ENCODE data around the gene ATP1B2.

Gene ATP1B2

DNA sequence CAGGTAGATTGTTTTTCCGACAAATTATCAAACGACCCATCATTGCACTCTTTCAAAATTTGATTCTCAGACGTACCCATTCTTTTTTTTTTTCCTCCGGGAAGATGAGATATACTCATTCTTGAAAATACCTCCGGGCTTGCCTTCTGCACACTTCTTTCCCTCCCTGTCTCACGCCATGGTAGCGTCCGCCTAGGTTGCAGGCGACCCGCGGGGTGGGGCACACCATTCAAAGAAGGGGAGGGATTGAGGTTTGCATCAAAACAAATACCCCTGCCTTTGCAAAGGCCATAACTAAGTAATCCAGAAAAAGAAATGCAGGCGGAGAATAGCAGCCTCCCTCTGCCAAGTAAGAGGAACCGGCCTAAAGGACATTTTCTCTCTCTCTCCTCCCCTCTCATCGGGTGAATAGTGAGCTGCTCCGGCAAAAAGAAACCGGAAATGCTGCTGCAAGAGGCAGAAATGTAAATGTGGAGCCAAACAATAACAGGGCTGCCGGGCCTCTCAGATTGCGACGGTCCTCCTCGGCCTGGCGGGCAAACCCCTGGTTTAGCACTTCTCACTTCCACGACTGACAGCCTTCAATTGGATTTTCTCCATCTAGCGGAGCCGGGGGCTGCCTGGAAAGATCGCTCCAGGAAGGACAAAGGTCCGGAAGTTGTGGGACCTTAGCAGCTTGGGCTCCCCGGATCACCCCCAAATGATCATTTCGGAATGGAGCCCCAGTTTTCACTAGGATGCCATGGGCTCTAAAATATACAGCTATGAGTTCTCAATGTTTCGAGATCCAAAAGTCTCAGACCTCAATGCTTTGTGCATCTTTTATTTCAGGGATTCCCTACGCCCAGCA, 35.7 kb downstream of the ATP1B2 start:
- H3K36me3 Mint-ChIP-seq = peaks cover 9% of the 10 kb centered on the region
- peaks cover 41% of the 10 kb centered on the region for H3K4me1 Mint-ChIP-seq (ENCODE audit: low read depth)
- no peaks in the 10 kb centered on the region for H3K9me3 Mint-ChIP-seq (ENCODE audit: low read depth)

DNA sequence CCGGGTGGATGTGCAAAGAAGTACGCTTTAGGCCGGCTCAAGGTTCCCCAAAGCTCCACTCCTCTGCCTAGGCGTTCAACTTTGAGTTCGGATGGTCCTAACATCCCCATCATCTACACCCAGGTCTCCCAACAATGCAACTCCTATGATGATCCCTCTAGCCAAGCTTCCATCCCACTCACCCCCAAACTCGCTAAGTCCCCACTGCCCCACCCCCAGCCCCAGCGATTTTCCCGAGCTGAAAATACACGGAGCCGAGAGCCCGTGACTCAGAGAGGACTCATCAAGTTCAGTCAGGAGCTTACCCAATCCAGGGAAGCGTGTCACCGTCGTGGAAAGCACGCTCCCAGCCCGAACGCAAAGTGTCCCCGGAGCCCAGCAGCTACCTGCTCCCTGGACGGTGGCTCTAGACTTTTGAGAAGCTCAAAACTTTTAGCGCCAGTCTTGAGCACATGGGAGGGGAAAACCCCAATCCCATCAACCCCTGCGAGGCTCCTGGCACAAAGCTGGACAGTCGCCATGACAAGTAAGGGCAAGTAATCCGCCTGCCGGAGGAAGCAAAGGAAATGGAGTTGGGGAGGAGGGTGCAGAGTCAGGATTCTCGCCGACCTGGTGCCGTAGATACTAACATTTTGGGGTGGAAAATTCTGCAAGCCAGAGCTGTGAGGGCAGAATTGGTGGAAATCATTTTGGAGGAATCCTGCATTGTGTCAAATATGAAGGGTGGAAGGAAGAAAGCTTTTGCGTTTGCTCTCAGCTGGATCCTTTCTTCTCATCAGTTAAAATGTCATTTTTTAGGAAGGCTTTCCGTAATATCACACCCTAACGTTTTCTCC, 36.6 kb downstream of the ATP1B2 start, which contains the start of gene TP53:
Gene TP53 (minus strand): TSS at position 419 of the 836 bp plus-strand sequence. CDS start 10,896 bp downstream, outside the sequence.
- peaks cover 9% of the 10 kb centered on the region for H3K36me3 Mint-ChIP-seq
- H3K27ac Mint-ChIP-seq = peak within 1 kb of the TSS; percentile 99
- no peaks in the 10 kb centered on the region for H3K27me3 Mint-ChIP-seq
- peak within 1 kb of the TSS; percentile 98 for H3K4me3 Mint-ChIP-seq
- H3K4me1 Mint-ChIP-seq (ENCODE audit: low read depth) = peaks cover 39% of the 10 kb centered on the region
- no peaks in the 10 kb centered on the region for H3K9me3 Mint-ChIP-seq (ENCODE audit: low read depth)

More for the DNA sequence above, 35.7 kb downstream of the ATP1B2 start:
- Mint-ChIP-seq H3K27me3 (no peaks in the 10 kb centered on the region), H3K4me3 (peak overlapping the region; percentile 98), H3K27ac (peak overlapping the region; percentile 99)

DNA sequence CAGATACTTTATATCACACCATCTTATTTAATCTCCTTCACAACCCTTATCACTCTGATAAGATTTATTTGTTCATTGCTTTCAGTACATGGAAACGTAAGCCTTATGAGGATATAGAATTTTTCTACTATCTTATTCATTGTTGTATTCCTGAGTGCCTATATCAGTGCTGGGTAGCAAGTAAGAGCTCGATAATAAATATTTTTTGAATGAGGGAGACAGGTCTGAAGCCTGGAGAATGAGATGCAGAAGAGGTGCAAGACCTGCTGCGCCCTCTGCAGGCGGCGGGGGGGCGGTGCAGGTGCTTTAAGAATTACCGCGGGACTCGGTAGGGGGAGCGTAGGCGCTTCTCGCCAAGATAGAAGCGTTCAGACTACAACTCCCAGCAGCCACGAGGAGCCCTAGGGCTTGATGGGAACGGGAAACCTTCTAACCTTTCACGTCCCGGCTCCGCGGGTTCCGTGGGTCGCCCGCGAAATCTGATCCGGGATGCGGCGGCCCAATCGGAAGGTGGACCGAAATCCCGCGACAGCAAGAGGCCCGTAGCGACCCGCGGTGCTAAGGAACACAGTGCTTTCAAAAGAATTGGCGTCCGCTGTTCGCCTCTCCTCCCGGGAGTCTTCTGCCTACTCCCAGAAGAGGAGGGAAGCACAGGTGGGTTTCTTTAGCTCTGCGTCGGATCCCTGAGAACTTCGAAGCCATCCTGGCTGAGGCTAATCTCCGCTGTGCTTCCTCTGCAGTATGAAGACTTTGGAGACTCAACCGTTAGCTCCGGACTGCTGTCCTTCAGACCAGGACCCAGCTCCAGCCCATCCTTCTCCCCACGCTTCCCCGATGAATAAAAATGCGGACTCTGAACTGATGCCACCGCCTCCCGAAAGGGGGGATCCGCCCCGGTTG, 37.4 kb downstream of the ATP1B2 start, which contains the start of gene WRAP53:
Gene WRAP53 (plus strand): TSS at position 570 of the 900 bp plus-strand sequence. CDS start 172 bp downstream, at position 742.
- Mint-ChIP-seq H3K9me3 (ENCODE audit: low read depth) (no peaks in the 10 kb centered on the region), H3K27me3 (no peaks in the 10 kb centered on the region), H3K36me3 (peaks cover 9% of the 10 kb centered on the region), H3K4me3 (peak within 1 kb of the TSS; percentile 98), H3K27ac (peak within 1 kb of the TSS; percentile 99), H3K4me1 (ENCODE audit: low read depth) (peaks cover 36% of the 10 kb centered on the region)

DNA sequence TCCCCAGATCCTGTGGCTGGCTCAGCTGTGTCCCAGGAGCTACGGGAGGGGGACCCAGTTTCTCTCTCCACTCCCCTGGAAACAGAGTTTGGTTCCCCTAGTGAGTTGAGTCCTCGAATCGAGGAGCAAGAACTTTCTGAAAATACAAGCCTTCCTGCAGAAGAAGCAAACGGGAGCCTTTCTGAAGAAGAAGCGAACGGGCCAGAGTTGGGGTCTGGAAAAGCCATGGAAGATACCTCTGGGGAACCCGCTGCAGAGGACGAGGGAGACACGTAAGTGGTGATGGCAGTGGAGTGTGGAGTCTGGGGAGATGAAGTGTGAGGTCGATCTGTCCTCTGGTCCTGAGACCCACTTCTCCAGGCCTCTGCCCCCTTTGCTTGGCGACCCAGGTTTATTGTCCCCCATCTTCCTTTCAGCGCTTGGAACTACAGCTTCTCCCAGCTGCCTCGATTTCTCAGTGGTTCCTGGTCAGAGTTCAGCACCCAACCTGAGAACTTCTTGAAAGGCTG, 38.1 kb downstream of the ATP1B2 start:
- H3K4me3 Mint-ChIP-seq = peak overlapping the region; percentile 98
- peak overlapping the region; percentile 99 for H3K27ac Mint-ChIP-seq
- peaks cover 11% of the 10 kb centered on the region for H3K36me3 Mint-ChIP-seq
- no peaks in the 10 kb centered on the region for H3K9me3 Mint-ChIP-seq (ENCODE audit: low read depth)
- peaks cover 34% of the 10 kb centered on the region for H3K4me1 Mint-ChIP-seq (ENCODE audit: low read depth)
- no peaks in the 10 kb centered on the region for H3K27me3 Mint-ChIP-seq

DNA sequence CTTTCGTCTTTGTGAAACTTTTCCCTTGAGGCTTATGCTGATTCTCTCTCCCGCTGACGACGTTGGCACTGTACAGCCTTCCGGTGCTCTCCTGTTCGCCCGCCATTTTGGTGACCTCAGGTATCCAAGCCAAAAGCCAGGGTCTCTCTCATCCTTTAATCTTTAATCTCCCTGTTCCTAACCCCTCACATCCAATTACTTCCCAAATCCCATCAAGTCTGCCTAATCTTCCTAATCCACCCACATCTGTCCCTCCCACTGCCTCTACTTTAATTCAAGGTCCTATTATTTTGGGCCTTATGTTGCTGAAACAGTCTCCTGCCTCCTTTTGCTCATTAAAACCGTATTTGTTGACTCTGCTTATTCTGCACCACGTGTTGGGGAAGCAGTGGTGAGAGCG, 44.9 kb downstream of the ATP1B2 start:
- no peaks in the 10 kb centered on the region for H3K9me3 Mint-ChIP-seq (ENCODE audit: low read depth)
- H3K27me3 Mint-ChIP-seq = no peaks in the 10 kb centered on the region
- no peak overlapping the region for H3K27ac Mint-ChIP-seq
- H3K36me3 Mint-ChIP-seq = peaks cover 23% of the 10 kb centered on the region
- H3K4me1 Mint-ChIP-seq (ENCODE audit: low read depth) = no peaks in the 10 kb centered on the region
- no peak overlapping the region for H3K4me3 Mint-ChIP-seq

DNA sequence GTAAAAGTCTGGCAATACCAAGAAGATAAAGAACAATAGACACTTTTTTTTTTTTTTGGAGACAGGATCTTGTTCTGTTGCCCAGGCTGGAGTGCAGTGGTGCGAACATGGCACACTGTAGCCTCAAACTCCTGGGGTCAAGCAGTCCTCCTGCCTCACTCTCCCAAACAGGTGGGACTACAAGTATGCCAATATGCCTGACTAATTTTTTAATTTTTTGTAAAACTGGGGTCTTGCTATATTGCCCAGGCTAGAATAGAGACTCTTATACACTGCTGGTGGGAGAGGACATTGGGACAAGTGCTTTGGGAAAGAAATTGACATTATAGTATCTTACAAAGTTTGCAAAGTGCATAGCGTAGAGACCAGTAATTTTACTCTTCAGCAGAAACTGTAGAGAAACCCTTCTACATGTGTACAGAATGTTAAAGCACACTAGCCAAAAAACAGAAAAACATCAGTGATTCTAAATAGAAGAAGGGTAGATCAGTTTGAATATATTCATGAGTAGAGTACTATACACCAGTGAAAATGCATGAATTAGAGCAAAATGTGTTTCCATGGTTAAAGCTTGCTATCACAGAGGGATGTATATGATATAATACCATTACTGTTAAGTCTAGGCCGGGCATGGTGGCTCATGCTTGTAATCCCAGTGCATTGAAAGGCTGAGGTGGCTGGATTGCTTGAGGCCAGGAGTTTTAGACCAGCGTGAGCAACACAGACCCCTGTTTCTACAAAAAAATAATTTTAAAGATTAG, 47.3 kb downstream of the ATP1B2 start:
- Mint-ChIP-seq H3K27me3 (no peaks in the 10 kb centered on the region), H3K27ac (no peak overlapping the region), H3K9me3 (ENCODE audit: low read depth) (no peaks in the 10 kb centered on the region), H3K36me3 (peaks cover 36% of the 10 kb centered on the region), H3K4me3 (no peak overlapping the region), H3K4me1 (ENCODE audit: low read depth) (no peaks in the 10 kb centered on the region)

DNA sequence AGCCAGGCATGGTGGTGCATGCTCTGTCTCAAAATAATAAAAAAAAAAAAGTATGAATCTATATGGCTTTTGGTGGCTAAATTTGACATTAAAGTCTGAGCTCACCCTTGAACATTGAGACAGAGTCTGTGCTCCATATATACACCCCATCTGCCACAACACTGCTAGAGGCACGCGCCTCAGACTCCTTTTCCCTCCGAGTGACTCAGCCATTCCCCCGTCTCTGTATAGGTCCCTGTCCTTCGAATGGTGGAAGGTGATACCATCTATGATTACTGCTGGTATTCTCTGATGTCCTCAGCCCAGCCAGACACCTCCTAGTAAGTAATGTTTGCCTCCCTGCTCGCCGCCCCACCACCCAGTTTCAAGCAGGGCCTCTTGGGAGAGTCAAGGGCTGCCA, 49.8 kb downstream of the ATP1B2 start:
- Mint-ChIP-seq H3K36me3 (peaks cover 31% of the 10 kb centered on the region), H3K4me3 (no peak overlapping the region), H3K27ac (no peak overlapping the region), H3K27me3 (peaks cover 8% of the 10 kb centered on the region), H3K4me1 (ENCODE audit: low read depth) (peaks cover 8% of the 10 kb centered on the region), H3K9me3 (ENCODE audit: low read depth) (no peaks in the 10 kb centered on the region)

DNA sequence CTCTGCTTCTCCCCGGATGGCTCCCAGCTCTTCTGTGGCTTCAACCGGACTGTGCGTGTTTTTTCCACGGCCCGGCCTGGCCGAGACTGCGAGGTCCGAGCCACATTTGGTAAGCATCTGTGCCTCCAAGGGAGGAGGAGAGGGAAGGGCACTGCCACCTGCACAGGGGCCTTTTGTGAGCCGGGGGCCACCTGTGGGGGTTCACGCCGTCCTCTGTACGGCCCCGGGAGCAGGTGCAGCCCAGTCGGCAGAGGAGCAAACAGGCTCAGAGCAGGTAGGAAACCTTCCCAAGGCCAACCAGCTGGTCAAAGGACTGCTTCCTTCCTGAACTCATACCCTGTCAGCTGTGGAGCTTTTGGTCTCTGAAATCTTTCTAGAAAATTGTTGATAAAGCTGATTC, 51.0 kb downstream of the ATP1B2 start:
- H3K4me3 Mint-ChIP-seq = no peak overlapping the region
- H3K4me1 Mint-ChIP-seq (ENCODE audit: low read depth) = peaks cover 13% of the 10 kb centered on the region
- no peak overlapping the region for H3K27ac Mint-ChIP-seq
- H3K36me3 Mint-ChIP-seq = peaks cover 22% of the 10 kb centered on the region
- peaks cover 14% of the 10 kb centered on the region for H3K27me3 Mint-ChIP-seq
- H3K9me3 Mint-ChIP-seq (ENCODE audit: low read depth) = no peaks in the 10 kb centered on the region

DNA sequence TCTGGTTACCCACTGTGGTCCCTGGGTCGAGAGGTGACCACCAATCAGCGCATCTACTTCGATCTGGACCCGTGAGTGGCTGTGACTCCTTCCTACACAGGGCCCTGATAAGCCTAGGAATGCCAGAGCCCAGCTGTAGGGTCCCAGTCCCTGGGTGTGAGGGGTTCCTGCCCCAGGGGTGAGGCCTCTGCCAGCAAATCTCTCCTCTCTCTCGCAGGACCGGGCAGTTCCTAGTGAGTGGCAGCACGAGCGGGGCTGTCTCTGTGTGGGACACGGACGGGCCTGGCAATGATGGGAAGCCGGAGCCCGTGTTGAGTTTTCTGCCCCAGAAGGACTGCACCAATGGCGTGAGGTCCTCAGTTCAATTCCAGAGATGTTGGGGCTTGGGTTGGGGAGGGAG, 52.0 kb downstream of the ATP1B2 start:
- H3K36me3 Mint-ChIP-seq = peaks cover 19% of the 10 kb centered on the region
- no peak overlapping the region for H3K27ac Mint-ChIP-seq
- no peak overlapping the region for H3K4me3 Mint-ChIP-seq
- no peaks in the 10 kb centered on the region for H3K9me3 Mint-ChIP-seq (ENCODE audit: low read depth)
- peaks cover 13% of the 10 kb centered on the region for H3K4me1 Mint-ChIP-seq (ENCODE audit: low read depth)
- H3K27me3 Mint-ChIP-seq = peaks cover 16% of the 10 kb centered on the region

DNA sequence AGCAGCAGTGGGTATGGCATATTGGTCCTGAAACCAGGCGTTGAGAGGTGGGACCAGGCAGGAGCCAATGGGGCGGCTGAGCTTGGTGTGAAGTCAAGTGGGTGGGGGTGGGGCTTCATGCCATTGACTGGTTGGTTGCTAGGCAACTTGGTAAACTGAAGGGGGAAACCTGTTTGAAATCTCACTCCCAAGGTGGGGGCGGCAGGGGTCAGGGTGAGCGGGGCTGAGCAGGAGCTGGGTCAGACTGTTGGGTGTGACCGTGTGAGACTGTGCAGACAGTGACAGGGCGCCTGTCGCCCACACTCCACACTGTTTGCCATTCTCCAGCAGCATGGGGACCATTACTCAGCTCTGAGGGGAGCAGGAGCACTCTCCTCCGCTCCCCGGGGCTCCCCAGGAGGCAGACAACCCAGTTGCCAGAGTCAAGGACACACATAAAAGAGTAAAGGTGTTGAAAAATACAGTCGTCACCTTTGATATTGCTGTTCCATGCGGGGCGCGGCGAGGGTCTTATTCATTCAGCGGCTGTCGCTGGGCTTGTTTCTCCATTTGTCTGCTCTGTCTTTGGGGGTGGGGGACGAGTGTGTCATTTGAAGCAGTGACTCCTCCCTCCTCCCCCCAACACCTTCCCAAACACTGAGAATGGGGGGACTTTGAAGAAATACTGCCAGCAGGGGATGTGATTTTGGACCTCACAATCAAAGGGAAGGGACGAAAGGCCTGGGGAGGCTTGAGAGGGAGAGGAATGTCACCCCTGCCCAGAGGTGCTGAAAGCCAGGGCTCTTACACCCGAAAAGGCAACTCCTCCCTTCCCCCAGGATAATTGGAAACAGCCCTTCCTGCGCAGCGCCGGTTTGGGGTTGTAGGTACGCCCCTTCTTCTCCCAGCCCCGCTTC, 53.1 kb downstream of the ATP1B2 start:
- no peak overlapping the region for H3K27ac Mint-ChIP-seq
- peak overlapping the region; percentile 83 for H3K4me3 Mint-ChIP-seq

DNA sequence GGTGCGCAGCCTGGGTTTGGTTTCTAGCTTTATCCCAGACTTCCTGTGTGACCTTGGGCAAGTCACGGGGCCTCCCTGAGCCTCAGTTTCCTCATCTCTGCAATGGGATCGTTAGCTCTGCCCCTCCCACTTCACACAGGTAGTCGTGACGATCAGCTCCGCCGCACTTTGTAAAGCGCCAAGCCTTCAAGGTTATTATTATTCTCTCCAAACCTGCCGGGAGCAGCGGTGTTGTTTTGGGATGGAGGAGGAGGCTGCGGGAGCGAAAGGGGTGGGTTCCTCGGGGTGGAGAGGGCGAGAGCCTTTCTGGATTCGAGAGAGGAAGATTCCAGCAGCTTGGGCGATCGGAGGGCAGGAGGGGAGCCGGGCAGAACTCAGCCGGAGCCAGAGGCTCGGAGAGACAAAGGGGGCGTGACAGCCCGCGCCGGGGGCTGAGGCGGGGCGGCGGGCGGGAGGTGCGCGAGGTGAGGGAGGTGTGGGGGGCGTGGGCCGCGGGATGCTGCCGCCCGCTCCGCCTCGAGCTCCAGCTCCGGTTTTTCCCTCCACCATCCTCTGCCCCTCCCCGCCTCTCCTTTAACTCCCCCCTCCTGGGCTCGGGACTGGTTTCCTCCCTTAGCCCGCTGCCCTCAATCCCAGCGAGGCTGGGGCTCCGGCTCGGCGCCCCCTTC, 54.0 kb downstream of the ATP1B2 start, which contains the start of gene EFNB3:
Gene EFNB3 (plus strand): TSS at position 602 of the 668 bp plus-strand sequence. CDS start 397 bp downstream, outside the sequence.
- Mint-ChIP-seq H3K27me3 (peaks cover 16% of the 10 kb centered on the region), H3K36me3 (peaks cover 15% of the 10 kb centered on the region), H3K9me3 (ENCODE audit: low read depth) (no peaks in the 10 kb centered on the region), H3K27ac (no peak within 1 kb of the TSS), H3K4me1 (ENCODE audit: low read depth) (peaks cover 13% of the 10 kb centered on the region), H3K4me3 (peak within 1 kb of the TSS; percentile 83)

More for the DNA sequence above, 53.1 kb downstream of the ATP1B2 start:
- H3K9me3 Mint-ChIP-seq (ENCODE audit: low read depth) = no peaks in the 10 kb centered on the region
- H3K27me3 Mint-ChIP-seq = peaks cover 16% of the 10 kb centered on the region
- H3K36me3 Mint-ChIP-seq = peaks cover 15% of the 10 kb centered on the region
- H3K4me1 Mint-ChIP-seq (ENCODE audit: low read depth) = peaks cover 13% of the 10 kb centered on the region

Measured in activated naive CD8-positive, alpha-beta T cell (primary cell).